ENCODE data around the gene ARID2.

The ARID2 gene

DNA sequence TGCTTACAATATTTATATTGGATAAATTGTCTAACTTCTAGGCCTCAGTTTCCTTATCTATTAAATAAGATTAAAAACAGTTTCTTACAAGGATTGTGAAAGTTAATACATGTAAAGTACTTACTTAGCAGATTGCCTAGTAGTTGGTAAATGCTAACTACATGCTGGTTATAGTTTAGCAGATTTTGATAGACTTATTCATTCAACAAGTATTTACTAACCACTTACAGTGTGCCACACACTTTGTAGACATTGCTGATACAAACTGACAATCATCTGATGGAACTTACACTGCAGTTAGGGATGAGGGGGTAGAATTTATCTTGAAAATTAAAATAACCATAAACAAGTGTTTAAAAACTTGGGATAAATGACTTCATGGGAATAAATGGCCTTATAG is 50.4 kb downstream of the ARID2 start:
- no peaks in the 10 kb centered on the region for H3K27me3 ChIP-seq (ENCODE audit: control insufficient read depth, insufficient read depth, low read length)
- no peak overlapping the region for H3K4me3 ChIP-seq (ENCODE audit: low read length)
- no peak overlapping the region for H3K27ac ChIP-seq (ENCODE audit: low read depth, low read length)
- peaks cover 2% of the 10 kb centered on the region for H3K4me1 ChIP-seq (ENCODE audit: control insufficient read depth, insufficient read depth, low read length)
- H3K36me3 ChIP-seq (ENCODE audit: control insufficient read depth, insufficient read depth, low read length), result no peaks in the 10 kb centered on the region
- no peak overlapping the region for H3K9ac ChIP-seq (ENCODE audit: low read length)

DNA sequence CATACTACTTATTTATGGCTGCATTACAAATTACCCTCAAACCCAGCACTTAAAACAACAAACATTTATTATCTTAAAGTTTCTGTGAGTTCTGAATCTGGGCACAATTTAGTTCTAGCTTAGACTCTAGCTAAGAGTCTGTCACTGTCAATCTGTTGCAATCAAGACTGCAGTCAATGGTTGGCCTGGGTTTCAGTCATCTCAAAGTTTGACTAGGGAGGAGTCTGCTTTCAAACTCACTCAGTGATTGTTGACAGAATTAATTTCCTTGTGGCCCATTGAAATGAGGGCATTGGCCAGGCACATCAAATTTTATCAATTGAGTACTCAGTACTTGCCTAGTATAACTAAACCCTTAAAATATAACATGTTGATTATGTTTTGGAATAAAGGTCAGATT is 51.6 kb downstream of the ARID2 start:
- Histone ChIP-seq H3K4me1 (ENCODE audit: control insufficient read depth, insufficient read depth, low read length) (peaks cover under 1% of the 10 kb centered on the region), H3K9ac (ENCODE audit: low read length) (no peak overlapping the region), H3K36me3 (ENCODE audit: control insufficient read depth, insufficient read depth, low read length) (no peaks in the 10 kb centered on the region), H3K27ac (ENCODE audit: low read depth, low read length) (no peak overlapping the region), H3K4me3 (ENCODE audit: low read length) (no peak overlapping the region), H3K27me3 (ENCODE audit: control insufficient read depth, insufficient read depth, low read length) (no peaks in the 10 kb centered on the region)

DNA sequence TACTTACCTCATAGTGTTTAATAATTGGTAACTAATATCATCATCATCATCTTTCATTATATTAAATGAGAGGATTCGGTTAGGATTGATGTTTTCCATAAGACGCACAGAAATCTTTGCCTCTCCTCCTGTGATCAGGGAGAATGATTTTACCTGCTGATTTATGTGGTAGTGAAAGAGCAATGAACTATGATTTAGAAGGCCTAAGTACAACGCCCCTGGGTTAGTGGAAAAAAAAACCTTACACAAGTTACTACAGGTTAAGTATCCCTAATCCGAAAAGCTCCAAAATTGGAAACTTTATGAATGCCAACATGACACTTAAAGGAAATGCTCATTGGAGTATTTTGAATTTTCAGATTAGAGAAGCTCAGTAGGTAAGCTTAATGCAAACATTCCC is 55.8 kb downstream of the ARID2 start:
- Histone ChIP-seq H3K27ac (ENCODE audit: low read depth, low read length) (no peak overlapping the region), H3K36me3 (ENCODE audit: control insufficient read depth, insufficient read depth, low read length) (no peaks in the 10 kb centered on the region), H3K4me1 (ENCODE audit: control insufficient read depth, insufficient read depth, low read length) (peaks cover 4% of the 10 kb centered on the region), H3K4me3 (ENCODE audit: low read length) (no peak overlapping the region), H3K27me3 (ENCODE audit: control insufficient read depth, insufficient read depth, low read length) (no peaks in the 10 kb centered on the region), H3K9ac (ENCODE audit: low read length) (no peak overlapping the region)

DNA sequence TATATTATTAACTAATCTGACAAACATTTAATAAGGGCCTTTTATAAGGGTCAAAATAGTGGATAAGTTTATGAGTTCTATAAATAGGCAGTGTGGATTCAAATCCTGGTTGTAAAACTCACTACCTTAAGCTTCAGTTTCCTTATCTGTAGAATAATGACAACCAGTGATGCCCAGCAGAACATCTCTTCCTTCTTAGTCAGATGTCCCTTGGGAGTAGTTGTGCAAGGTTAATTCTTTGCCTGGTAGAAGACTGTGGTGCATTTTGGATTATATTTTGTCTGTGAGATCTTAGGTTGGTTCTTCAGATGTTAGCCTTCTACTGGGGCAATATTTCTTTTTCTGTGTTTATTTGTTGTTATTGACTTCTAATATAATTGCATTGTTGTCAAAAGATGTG is 59.5 kb downstream of the ARID2 start:
- H3K27ac ChIP-seq (ENCODE audit: low read depth, low read length), result no peak overlapping the region
- H3K4me1 ChIP-seq (ENCODE audit: control insufficient read depth, insufficient read depth, low read length), result peaks cover 4% of the 10 kb centered on the region
- no peaks in the 10 kb centered on the region for H3K36me3 ChIP-seq (ENCODE audit: control insufficient read depth, insufficient read depth, low read length)
- no peak overlapping the region for H3K9ac ChIP-seq (ENCODE audit: low read length)
- H3K4me3 ChIP-seq (ENCODE audit: low read length), result no peak overlapping the region
- no peaks in the 10 kb centered on the region for H3K27me3 ChIP-seq (ENCODE audit: control insufficient read depth, insufficient read depth, low read length)

DNA sequence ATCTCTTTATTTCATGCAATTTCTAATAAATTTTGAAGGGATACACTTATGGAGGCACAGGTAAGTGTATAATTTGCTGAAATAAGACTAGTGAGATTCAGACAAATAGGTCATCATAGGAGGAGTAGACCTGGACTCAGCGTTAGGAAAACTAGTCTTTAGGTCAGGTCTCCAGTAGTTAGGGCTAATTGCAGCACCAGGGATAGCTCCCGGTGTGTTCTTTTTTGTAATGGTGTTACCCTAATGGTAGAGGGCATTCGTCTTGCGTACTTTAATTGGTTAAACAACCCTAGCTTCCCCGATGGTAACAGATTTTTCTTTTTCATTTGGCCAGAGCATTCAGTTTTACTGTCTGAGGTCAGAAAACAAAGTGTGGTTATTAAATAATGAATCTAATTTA is 64.9 kb downstream of the ARID2 start:
- Histone ChIP-seq H3K27ac (ENCODE audit: low read depth, low read length) (no peak overlapping the region), H3K4me1 (ENCODE audit: control insufficient read depth, insufficient read depth, low read length) (no peaks in the 10 kb centered on the region), H3K36me3 (ENCODE audit: control insufficient read depth, insufficient read depth, low read length) (no peaks in the 10 kb centered on the region), H3K9ac (ENCODE audit: low read length) (no peak overlapping the region), H3K27me3 (ENCODE audit: control insufficient read depth, insufficient read depth, low read length) (no peaks in the 10 kb centered on the region), H3K4me3 (ENCODE audit: low read length) (no peak overlapping the region)

DNA sequence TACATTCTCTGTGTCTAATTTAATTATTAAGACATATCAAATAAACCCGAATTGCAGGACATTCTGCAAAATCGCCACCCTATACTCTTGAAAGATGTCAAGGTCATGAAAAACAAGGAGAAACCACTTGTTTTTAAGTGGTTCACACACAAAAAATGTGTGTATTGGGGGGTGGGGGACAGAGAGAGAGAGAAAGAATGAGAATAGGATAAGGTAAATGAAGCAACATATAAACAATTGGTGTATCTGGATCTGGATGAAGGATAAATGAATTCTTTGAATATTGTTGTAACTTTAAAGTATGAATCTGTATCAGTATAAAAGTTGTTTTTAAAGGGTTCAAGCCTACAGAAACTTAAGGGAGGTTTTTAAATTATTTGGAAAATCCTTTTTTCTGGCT is 72.1 kb downstream of the ARID2 start:
- Histone ChIP-seq H3K4me1 (ENCODE audit: control insufficient read depth, insufficient read depth, low read length) (no peaks in the 10 kb centered on the region), H3K9ac (ENCODE audit: low read length) (no peak overlapping the region), H3K27ac (ENCODE audit: low read depth, low read length) (no peak overlapping the region), H3K27me3 (ENCODE audit: control insufficient read depth, insufficient read depth, low read length) (no peaks in the 10 kb centered on the region), H3K36me3 (ENCODE audit: control insufficient read depth, insufficient read depth, low read length) (no peaks in the 10 kb centered on the region), H3K4me3 (ENCODE audit: low read length) (no peak overlapping the region)

DNA sequence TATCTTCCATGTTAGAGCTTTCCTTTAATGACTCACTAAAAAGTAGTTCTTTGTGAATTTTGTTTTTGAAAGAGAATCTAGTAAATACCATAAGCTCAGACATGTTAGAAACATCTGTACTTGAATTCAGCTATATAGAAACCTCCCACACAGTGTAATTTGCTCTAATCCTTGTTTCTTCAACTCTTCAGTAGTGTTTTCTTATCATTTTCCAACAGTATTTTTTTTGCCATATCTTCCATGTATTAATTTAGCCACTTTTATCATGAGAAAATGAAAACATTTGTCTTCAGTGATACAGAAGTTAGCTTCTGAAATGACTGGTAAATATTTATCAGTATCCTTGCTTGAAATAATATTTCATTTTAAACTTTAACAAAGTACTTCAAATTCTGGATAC is 73.6 kb downstream of the ARID2 start:
- no peaks in the 10 kb centered on the region for H3K4me1 ChIP-seq (ENCODE audit: control insufficient read depth, insufficient read depth, low read length)
- H3K9ac ChIP-seq (ENCODE audit: low read length), result no peak overlapping the region
- H3K27ac ChIP-seq (ENCODE audit: low read depth, low read length), result no peak overlapping the region
- H3K27me3 ChIP-seq (ENCODE audit: control insufficient read depth, insufficient read depth, low read length), result no peaks in the 10 kb centered on the region
- H3K4me3 ChIP-seq (ENCODE audit: low read length), result no peak overlapping the region
- H3K36me3 ChIP-seq (ENCODE audit: control insufficient read depth, insufficient read depth, low read length), result no peaks in the 10 kb centered on the region

DNA sequence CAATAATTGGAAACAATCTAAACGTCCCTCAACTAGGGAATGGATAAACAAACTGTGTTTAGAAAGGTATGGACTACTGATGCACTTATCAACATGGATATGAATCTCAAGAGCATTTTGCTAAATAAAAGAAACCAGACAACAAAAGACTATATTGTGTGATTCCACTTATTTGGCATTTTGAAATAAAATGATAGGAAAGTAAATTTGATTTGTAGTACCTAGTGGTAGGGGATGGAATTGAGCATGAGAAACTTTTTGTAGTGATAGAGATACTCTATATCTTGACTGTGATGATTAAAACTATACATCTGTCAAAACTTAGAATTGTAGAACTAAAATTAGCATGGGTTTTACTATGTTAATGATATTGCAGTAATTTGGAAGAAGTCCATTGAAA is 87.1 kb downstream of the ARID2 start:
- Histone ChIP-seq H3K27ac (ENCODE audit: low read depth, low read length) (no peak overlapping the region), H3K27me3 (ENCODE audit: control insufficient read depth, insufficient read depth, low read length) (no peaks in the 10 kb centered on the region), H3K4me1 (ENCODE audit: control insufficient read depth, insufficient read depth, low read length) (peaks cover 5% of the 10 kb centered on the region), H3K4me3 (ENCODE audit: low read length) (no peak overlapping the region), H3K9ac (ENCODE audit: low read length) (no peak overlapping the region), H3K36me3 (ENCODE audit: control insufficient read depth, insufficient read depth, low read length) (no peaks in the 10 kb centered on the region)

DNA sequence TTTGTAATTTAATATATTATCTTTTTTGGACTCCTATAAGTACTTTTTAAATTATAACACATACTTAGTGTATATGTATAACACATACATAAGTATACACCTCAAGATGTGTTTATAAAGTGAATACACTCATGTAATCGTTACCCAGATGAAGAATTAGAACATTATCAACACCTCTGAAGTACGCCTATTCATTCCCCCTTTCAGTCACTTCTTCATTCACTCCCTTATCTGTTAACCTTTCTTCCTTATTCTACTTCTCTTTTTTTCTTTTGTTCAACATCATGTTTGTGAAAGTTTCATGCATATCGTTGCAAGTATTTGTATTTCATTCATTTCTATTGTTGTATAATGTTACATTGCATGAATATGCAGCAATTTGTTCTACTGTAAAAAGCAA is 98.5 kb downstream of the ARID2 start:
- no peaks in the 10 kb centered on the region for H3K27me3 ChIP-seq (ENCODE audit: control insufficient read depth, insufficient read depth, low read length)
- no peaks in the 10 kb centered on the region for H3K36me3 ChIP-seq (ENCODE audit: control insufficient read depth, insufficient read depth, low read length)
- no peak overlapping the region for H3K9ac ChIP-seq (ENCODE audit: low read length)
- no peak overlapping the region for H3K27ac ChIP-seq (ENCODE audit: low read depth, low read length)
- H3K4me3 ChIP-seq (ENCODE audit: low read length), result no peak overlapping the region
- no peaks in the 10 kb centered on the region for H3K4me1 ChIP-seq (ENCODE audit: control insufficient read depth, insufficient read depth, low read length)

DNA sequence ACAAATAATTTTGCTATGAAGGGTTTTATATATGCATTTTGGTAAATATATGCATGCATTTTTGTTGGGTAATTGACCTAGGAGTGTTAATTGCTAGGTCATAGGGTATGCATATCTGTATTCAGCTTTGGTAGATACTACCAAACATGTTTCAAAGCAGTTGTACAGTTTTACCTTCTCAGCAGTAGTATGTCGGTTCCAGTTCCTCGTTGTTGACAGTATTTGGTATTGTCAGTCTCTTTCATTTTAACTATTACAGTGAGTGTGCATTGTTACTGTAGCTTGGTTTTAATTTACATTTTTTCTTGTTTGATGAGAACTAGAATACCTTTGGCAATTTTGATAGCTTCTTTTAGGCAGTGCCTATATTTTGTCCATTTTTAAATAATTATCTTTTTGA is 98.9 kb downstream of the ARID2 start:
- H3K36me3 ChIP-seq (ENCODE audit: control insufficient read depth, insufficient read depth, low read length), result no peaks in the 10 kb centered on the region
- H3K4me3 ChIP-seq (ENCODE audit: low read length), result no peak overlapping the region
- no peak overlapping the region for H3K27ac ChIP-seq (ENCODE audit: low read depth, low read length)
- no peak overlapping the region for H3K9ac ChIP-seq (ENCODE audit: low read length)
- H3K27me3 ChIP-seq (ENCODE audit: control insufficient read depth, insufficient read depth, low read length), result no peaks in the 10 kb centered on the region
- H3K4me1 ChIP-seq (ENCODE audit: control insufficient read depth, insufficient read depth, low read length), result no peaks in the 10 kb centered on the region

DNA sequence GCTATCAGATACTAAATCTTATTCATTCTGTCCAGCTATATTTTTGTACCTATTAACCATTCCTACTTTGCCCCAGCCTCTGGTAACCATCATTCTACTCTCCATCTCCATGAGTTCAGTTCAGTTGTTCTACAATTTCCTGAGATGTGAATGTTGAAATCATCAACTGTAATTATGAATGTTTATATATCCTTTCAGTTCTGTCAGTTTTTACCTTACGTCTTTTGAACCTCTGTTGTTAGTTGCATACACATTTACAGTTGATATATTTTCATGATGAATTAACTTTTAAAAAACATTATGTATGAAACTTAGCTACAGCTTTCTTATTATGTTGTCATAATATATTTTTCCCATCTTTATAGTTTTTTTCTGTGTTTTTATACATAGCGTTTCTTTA is 102.1 kb downstream of the ARID2 start:
- Histone ChIP-seq H3K9ac (ENCODE audit: low read length) (no peak overlapping the region), H3K4me1 (ENCODE audit: control insufficient read depth, insufficient read depth, low read length) (no peaks in the 10 kb centered on the region), H3K36me3 (ENCODE audit: control insufficient read depth, insufficient read depth, low read length) (no peaks in the 10 kb centered on the region), H3K27ac (ENCODE audit: low read depth, low read length) (no peak overlapping the region), H3K27me3 (ENCODE audit: control insufficient read depth, insufficient read depth, low read length) (no peaks in the 10 kb centered on the region), H3K4me3 (ENCODE audit: low read length) (no peak overlapping the region)

DNA sequence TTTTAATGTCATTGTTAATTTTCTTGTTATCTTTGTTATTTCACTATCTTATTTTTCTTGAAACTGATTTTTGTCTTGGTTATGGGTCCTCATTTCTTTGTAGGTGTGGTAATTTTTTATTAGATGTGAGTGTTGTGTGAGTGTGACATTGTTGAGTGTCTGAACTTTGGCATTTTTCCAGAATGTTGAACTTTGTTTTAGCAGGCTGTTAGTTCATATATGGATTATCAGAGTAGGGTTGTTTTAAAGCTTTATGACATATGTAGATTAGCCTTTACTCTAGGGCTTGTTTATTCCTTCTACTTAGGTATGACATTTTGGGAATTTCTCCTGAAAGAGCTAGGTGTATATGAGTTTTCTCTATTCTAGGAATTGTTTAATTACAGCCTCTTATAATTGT is 103.9 kb downstream of the ARID2 start:
- Histone ChIP-seq H3K36me3 (ENCODE audit: control insufficient read depth, insufficient read depth, low read length) (no peaks in the 10 kb centered on the region), H3K27ac (ENCODE audit: low read depth, low read length) (no peak overlapping the region), H3K4me3 (ENCODE audit: low read length) (no peak overlapping the region), H3K27me3 (ENCODE audit: control insufficient read depth, insufficient read depth, low read length) (no peaks in the 10 kb centered on the region), H3K4me1 (ENCODE audit: control insufficient read depth, insufficient read depth, low read length) (no peaks in the 10 kb centered on the region), H3K9ac (ENCODE audit: low read length) (no peak overlapping the region)

DNA sequence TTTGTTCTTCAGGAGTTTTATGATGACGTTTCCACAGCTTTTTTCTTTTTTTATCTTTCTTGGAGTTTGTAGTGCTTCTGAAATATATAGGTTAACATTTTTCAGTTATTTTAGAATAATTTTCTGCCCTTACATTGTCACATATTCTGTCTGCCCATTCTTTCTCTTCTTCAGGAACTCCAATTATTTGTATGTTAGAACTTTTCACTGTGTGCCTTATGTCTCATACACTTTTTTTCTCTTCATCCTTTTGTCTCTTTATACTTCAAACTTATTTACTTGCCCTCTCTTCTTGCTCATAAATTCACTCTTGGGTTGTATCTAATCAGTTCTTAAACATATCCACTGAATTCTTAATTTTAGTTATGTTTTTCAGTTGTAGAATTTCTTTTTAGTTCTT is 105.3 kb downstream of the ARID2 start:
- Histone ChIP-seq H3K4me1 (ENCODE audit: control insufficient read depth, insufficient read depth, low read length) (no peaks in the 10 kb centered on the region), H3K27ac (ENCODE audit: low read depth, low read length) (no peak overlapping the region), H3K4me3 (ENCODE audit: low read length) (no peak overlapping the region), H3K9ac (ENCODE audit: low read length) (no peak overlapping the region), H3K27me3 (ENCODE audit: control insufficient read depth, insufficient read depth, low read length) (no peaks in the 10 kb centered on the region), H3K36me3 (ENCODE audit: control insufficient read depth, insufficient read depth, low read length) (peaks cover 2% of the 10 kb centered on the region)

DNA sequence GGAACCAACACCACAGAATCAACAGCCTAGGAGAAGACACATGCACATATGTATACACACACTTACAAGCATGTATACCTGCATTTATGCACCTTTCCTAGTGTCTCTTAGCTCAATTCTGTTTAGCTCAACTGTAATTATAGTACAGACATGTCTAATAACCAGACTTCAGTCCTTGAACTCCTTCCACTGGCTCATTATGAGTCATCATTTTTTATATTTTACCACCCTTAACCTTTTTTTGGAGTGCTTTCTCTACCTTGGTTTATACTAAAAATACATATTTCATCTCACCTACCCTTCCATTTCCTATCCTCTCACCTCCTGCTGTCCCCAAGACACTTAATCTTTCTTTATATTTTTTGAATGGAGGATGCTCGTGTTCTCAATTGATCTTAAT is 110.4 kb downstream of the ARID2 start:
- H3K27me3 ChIP-seq (ENCODE audit: control insufficient read depth, insufficient read depth, low read length), result no peaks in the 10 kb centered on the region
- no peaks in the 10 kb centered on the region for H3K4me1 ChIP-seq (ENCODE audit: control insufficient read depth, insufficient read depth, low read length)
- H3K36me3 ChIP-seq (ENCODE audit: control insufficient read depth, insufficient read depth, low read length), result peaks cover 5% of the 10 kb centered on the region
- no peak overlapping the region for H3K9ac ChIP-seq (ENCODE audit: low read length)
- no peak overlapping the region for H3K4me3 ChIP-seq (ENCODE audit: low read length)
- H3K27ac ChIP-seq (ENCODE audit: low read depth, low read length), result no peak overlapping the region

All from rectal smooth muscle tissue (tissue), 1 donor.